HepG2 (cell line): Measurements from ENCODE around the gene NGLY1. TPM values are rescaled to one million over a fixed set of nuclear protein-coding genes. Genes with fewer than 3 reads are reported as not detected.
A peak's percentile ranks its signal among the peaks of the same experiment; 100 is the strongest.

Experiments used
- ATAC-seq: fragments of 200-7000 bp; cut with Tn5 transposase; 3 replicates; pipeline ENCODE4 v1.9.1; 2020; ENCODE audit warnings: mild to moderate bottlenecking, moderate library complexity
- Bru-seq: library from RNA; stranded (reverse); fragments of 400-500 nt; gene quantifications from one replicate; lab custom pipeline; 2021; lab: Mats Ljungman, UMichigan
- BruChase-seq, 2 experiments: library from RNA; stranded (reverse); fragments of 400-500 nt; gene quantifications; one replicate each; lab custom pipeline; 2021; lab: Mats Ljungman, UMichigan
- BruUV-seq: library from RNA; stranded (reverse); fragments of 400-500 nt; replicated peaks from 2 replicates; lab custom pipeline; 2021; lab: Mats Ljungman, UMichigan
- CTCF ChIA-PET: fragments of 300-600 bp; formaldehyde crosslinking; extraction: SDS; loops from one replicate; lab custom pipeline; 2021; ENCODE audit warnings: low total read pairs, inconsistent platforms, low intra/inter-chr PET ratio; lab: Yijun Ruan, JAX
- POLR2A ChIA-PET: fragments of 350-600 bp; sonication (Branson Sonifier 250); formaldehyde crosslinking; loops from one replicate; lab custom pipeline; 2020; ENCODE audit warnings: antibody characterized with exemption, inconsistent platforms; lab: Yijun Ruan, JAX
- DNase-seq: peaks from one replicate; pipeline ENCODE4 v3.0.0-alpha.2; 2015; ENCODE audit warnings: low spot score
- FAIRE-seq: peaks from 3 replicates; lab custom pipeline; 2011; peaks lifted over from hg19 to GRCh38; lab: Jason Lieb, UNC
- H2AFZ ChIP-seq: one replicate; pipeline ENCODE4 v1.6.1; 2011; ENCODE audit warnings: low read length, inconsistent platforms
- H3K27ac ChIP-seq: fragments of 300-600 bp; 3 replicates; pipeline ENCODE4 v1.8.0; 2011; ENCODE audit warnings: mixed run types, mild to moderate bottlenecking, mixed read lengths, low read length, inconsistent platforms; ENCODE audit not compliant: insufficient read depth; ENCODE audit errors: extremely low read length
- H3K27me3 ChIP-seq, 2 experiments: fragments of 200-600 bp in 1 of 2; 2 replicates in 1 of 2; 3 replicates in 1 of 2; pipeline versions ENCODE4 v1.6.0 to v1.8.0; 2011; ENCODE audit warnings: low read length in 2 of 2, mild to moderate bottlenecking in 2 of 2, moderate library complexity in 2 of 2, inconsistent platforms in 1 of 2; ENCODE audit not compliant: insufficient read depth in 2 of 2, control insufficient read depth in 1 of 2
- H3K36me3 ChIP-seq, 2 experiments: fragments of 200-600 bp in 1 of 2; replicated peaks in 1 of 2; 2 replicates in 1 of 2; 3 replicates in 1 of 2; pipeline versions ENCODE4 v1.5.1 to v1.8.0; 2011; ENCODE audit warnings: low read length in 2 of 2, inconsistent platforms in 1 of 2; ENCODE audit not compliant: insufficient read depth in 2 of 2, control insufficient read depth in 1 of 2
- H3K4me1 ChIP-seq: 2 replicates; pipeline ENCODE4 v1.5.1; 2012; ENCODE audit warnings: low read length, inconsistent platforms; ENCODE audit not compliant: insufficient read depth
- H3K4me2 ChIP-seq: 2 replicates; pipeline ENCODE4 v1.6.0; 2011; ENCODE audit warnings: low read depth, low read length, inconsistent platforms
- H3K4me3 ChIP-seq, 3 experiments: fragments of 200-600 bp in 1 of 3; sonication (generic), shearing (Covaris generic) in 1 of 3; replicated peaks in 1 of 3; 2 replicates each; pipeline ENCODE4 v1.5.1; 2011 to 2016; ENCODE audit warnings: low read length in 3 of 3, inconsistent platforms in 2 of 3, low read depth in 2 of 3, mild to moderate bottlenecking in 2 of 3, control low read depth in 1 of 3, mixed read lengths in 1 of 3; ENCODE audit not compliant: insufficient read depth in 1 of 3
- H3K79me2 ChIP-seq: one replicate; pipeline ENCODE4 v1.6.1; 2011; ENCODE audit warnings: low read length, inconsistent platforms; ENCODE audit not compliant: insufficient read depth
- H3K9ac ChIP-seq: 2 replicates; pipeline ENCODE4 v1.6.0; 2011; ENCODE audit warnings: mild to moderate bottlenecking, low read depth, low read length, inconsistent platforms; ENCODE audit not compliant: insufficient read depth
- H3K9me3 ChIP-seq: 2 replicates; pipeline ENCODE4 v1.5.1; 2012; ENCODE audit warnings: mild to moderate bottlenecking, low read length
- H4K20me1 ChIP-seq: 2 replicates; pipeline ENCODE4 v1.6.0; 2011; ENCODE audit warnings: inconsistent platforms, mild to moderate bottlenecking, low read length, moderate library complexity; ENCODE audit not compliant: insufficient read depth
- GATAD1 ChIP-seq: IDR thresholded peaks from 2 replicates; pipeline ENCODE4 v1.6.1; 2016; ENCODE audit warnings: missing genetic modification reagents, missing compliant biosample characterization
- JUND ChIP-seq: sonication (generic); formaldehyde crosslinking; IDR thresholded peaks from 2 replicates; pipeline ENCODE4 v1.8.0; 2022; ENCODE audit warnings: mild to moderate bottlenecking, missing genetic modification reagents
- MYNN ChIP-seq: sonication (generic); formaldehyde crosslinking; IDR thresholded peaks from 2 replicates; pipeline ENCODE4 v1.4.0; 2020; ENCODE audit warnings: mild to moderate bottlenecking, low read depth, missing genetic modification reagents
- REL ChIP-seq: sonication (generic); formaldehyde crosslinking; conservative IDR thresholded peaks from 2 replicates; pipeline ENCODE4 v1.8.0; 2022; ENCODE audit warnings: mild to moderate bottlenecking, missing genetic modification reagents, moderate library complexity
- SAFB2 ChIP-seq: sonication (generic); formaldehyde crosslinking; IDR thresholded peaks from 2 replicates; pipeline ENCODE4 v1.5.1; 2020; ENCODE audit warnings: missing genetic modification reagents, low read depth, mild to moderate bottlenecking, borderline replicate concordance
- ZBTB38 ChIP-seq: sonication (generic); formaldehyde crosslinking; IDR thresholded peaks from 2 replicates; pipeline ENCODE4 v1.5.1; 2020; ENCODE audit warnings: mild to moderate bottlenecking, missing genetic modification reagents
- ZSCAN12 ChIP-seq: sonication (generic); formaldehyde crosslinking; IDR thresholded peaks from 2 replicates; pipeline ENCODE4 v1.9.0; 2021; ENCODE audit warnings: mild to moderate bottlenecking, missing genetic modification reagents
- ZSCAN31 ChIP-seq: sonication (generic); formaldehyde crosslinking; IDR thresholded peaks from 2 replicates; pipeline ENCODE4 v1.5.0; 2020; ENCODE audit warnings: low read depth, mild to moderate bottlenecking, missing genetic modification reagents
- WGBS: methylation state at CpG from one replicate; pipeline ENCODE4 v1.1.6; 2017; ENCODE audit warnings: low lambda C conversion rate; 5-methylcytosine and 5-hydroxymethylcytosine counted together
- in situ Hi-C: cut with HindIII; loops from 2 replicates; pipeline ENCODE4 v1.10.0; 2017; ENCODE audit warnings: low pct_unique_long_range_greater_than_20kb; ENCODE audit not compliant: extremely low pct_ligation_motif_present
- intact Hi-C: fragments of 100-400 bp; cut with micrococcal nuclease; formaldehyde crosslinking; loops from one replicate; pipeline ENCODE4 v1.10.0; 2022; ENCODE audit not compliant: unreplicated experiment
- long read RNA-seq, 2 experiments: library from RNA in 1 of 2; library from polyadenylated mRNA in 1 of 2; stranded (forward) in 1 of 2; unstranded in 1 of 2; transcript quantifications; one replicate each; pipeline ENCODE4 v2.0.0, GENCODE V29; 2019 to 2022
- polyA minus RNA-seq, 3 experiments: library from RNA; depleted of rRNA, polyadenylated mRNA; stranded (reverse); fragments of >200 nt; gene quantifications; 2 replicates each; pipeline ENCODE4 v1.2.3, GENCODE V29; 2011; ENCODE audit warnings: low replicate concordance in 1 of 3
- polyA plus RNA-seq, 8 experiments: library from polyadenylated mRNA; depleted of rRNA in 3 of 8; stranded (reverse) in 7 of 8; unstranded in 1 of 8; fragments of >200 nt; fragmentation: Illumina TruSeq in 4 of 8; extraction: Trizol in 4 of 8; gene quantifications; 2 replicates each; pipeline versions ENCODE4 v1.2.1 to v1.2.3, GENCODE V29; 2011 to 2016; ENCODE audit warnings: low read depth in 4 of 8, missing spikeins in 1 of 8, mixed read lengths in 1 of 8; ENCODE audit not compliant: insufficient read depth in 1 of 8
- total RNA-seq, 5 experiments: library from RNA; depleted of rRNA; stranded (reverse); fragments of >200 nt; fragmentation: Illumina TruSeq; extraction: Trizol; gene quantifications; 2 replicates each; pipeline ENCODE4 v1.2.3, GENCODE V29; 2016; ENCODE audit warnings: low read depth in 1 of 5
- TF ChIP-seq, protein P1 (sequence below): IDR thresholded peaks from 2 replicates; pipeline ENCODE4 v1.6.1; 2016; ENCODE audit warnings: low read depth
- TF ChIP-seq, protein P2 (sequence below): IDR thresholded peaks from 2 replicates; pipeline ENCODE4 v1.6.1; 2016; ENCODE audit warnings: mild to moderate bottlenecking, missing biosample characterization, missing genetic modification reagents

NGLY1 gene, protein sequence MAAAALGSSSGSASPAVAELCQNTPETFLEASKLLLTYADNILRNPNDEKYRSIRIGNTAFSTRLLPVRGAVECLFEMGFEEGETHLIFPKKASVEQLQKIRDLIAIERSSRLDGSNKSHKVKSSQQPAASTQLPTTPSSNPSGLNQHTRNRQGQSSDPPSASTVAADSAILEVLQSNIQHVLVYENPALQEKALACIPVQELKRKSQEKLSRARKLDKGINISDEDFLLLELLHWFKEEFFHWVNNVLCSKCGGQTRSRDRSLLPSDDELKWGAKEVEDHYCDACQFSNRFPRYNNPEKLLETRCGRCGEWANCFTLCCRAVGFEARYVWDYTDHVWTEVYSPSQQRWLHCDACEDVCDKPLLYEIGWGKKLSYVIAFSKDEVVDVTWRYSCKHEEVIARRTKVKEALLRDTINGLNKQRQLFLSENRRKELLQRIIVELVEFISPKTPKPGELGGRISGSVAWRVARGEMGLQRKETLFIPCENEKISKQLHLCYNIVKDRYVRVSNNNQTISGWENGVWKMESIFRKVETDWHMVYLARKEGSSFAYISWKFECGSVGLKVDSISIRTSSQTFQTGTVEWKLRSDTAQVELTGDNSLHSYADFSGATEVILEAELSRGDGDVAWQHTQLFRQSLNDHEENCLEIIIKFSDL
- total RNA-seq (2016; rRNA removed; fragmentation: Illumina TruSeq; extraction: Trizol) (44.5 and 53.6 TPM in 2 replicates), polyA plus RNA-seq (2011; rRNA removed) (26.7 and 28.2 TPM in 2 replicates), polyA minus RNA-seq (2011; rRNA and poly(A)+ RNA removed; ENCODE audit: low replicate concordance) (10.2 and 14.1 TPM in 2 replicates), Bru-seq, nascent RNA (percentile 83 among the genes with signal in this experiment), BruChase-seq, experiment 1, labeled RNA remaining after a 6-hour chase (percentile 66 among the genes with signal in this experiment), BruChase-seq, experiment 2, labeled RNA remaining after a 2-hour chase (percentile 72 among the genes with signal in this experiment)
- total RNA-seq (2016; cell fraction: cytosol; rRNA removed; fragmentation: Illumina TruSeq; extraction: Trizol; ENCODE audit: low read depth), result 20.6 and 24.6 TPM in 2 replicates
- total RNA-seq (2016; cell fraction: insoluble cytoplasmic fraction; rRNA removed; fragmentation: Illumina TruSeq; extraction: Trizol), result 47.2 and 53.9 TPM in 2 replicates
- total RNA-seq (2016; cell fraction: membrane; rRNA removed; fragmentation: Illumina TruSeq; extraction: Trizol), result 40.5 and 44.5 TPM in 2 replicates
- total RNA-seq (2016; cell fraction: nucleus; rRNA removed; fragmentation: Illumina TruSeq; extraction: Trizol), result 45.5 and 51.6 TPM in 2 replicates
- 9.0 and 15.4 TPM in 2 replicates for polyA plus RNA-seq (2011; cell fraction: cytosol; rRNA removed)
- polyA plus RNA-seq (2011; cell fraction: nucleus; rRNA removed), result 21.8 and 30.1 TPM in 2 replicates
- polyA plus RNA-seq (2012), result 33.7 and 70.3 TPM in 2 replicates
- 16.6 and 17.0 TPM in 2 replicates for polyA plus RNA-seq (2016; cell fraction: cytosol; fragmentation: Illumina TruSeq; extraction: Trizol; ENCODE audit: low read depth)
- polyA plus RNA-seq (2016; cell fraction: insoluble cytoplasmic fraction; fragmentation: Illumina TruSeq; extraction: Trizol; ENCODE audit: low read depth), result 45.3 and 49.0 TPM in 2 replicates
- polyA plus RNA-seq (2016; cell fraction: membrane; fragmentation: Illumina TruSeq; extraction: Trizol; ENCODE audit: low read depth), result 26.4 and 27.3 TPM in 2 replicates
- polyA plus RNA-seq (2016; cell fraction: nucleus; fragmentation: Illumina TruSeq; extraction: Trizol; ENCODE audit: insufficient read depth, low read depth), result 56.3 and 58.4 TPM in 2 replicates
- polyA minus RNA-seq (2011; cell fraction: cytosol; rRNA and poly(A)+ RNA removed), result 21.5 and 25.2 TPM in 2 replicates
- 83.3 and 108 TPM in 2 replicates for polyA minus RNA-seq (2011; cell fraction: nucleus; rRNA and poly(A)+ RNA removed)
- long read RNA-seq, experiment 1, transcript NGLY1-202 (12 exons, 2,473 nt), result major isoform, 33 of 55 reads
- long read RNA-seq, experiment 1, partial matches to known transcripts, result 3 of 55 reads
- long read RNA-seq, experiment 1, other reads (novel, unspliced or antisense), result 15 of 55 reads
- long read RNA-seq, experiment 2, transcript NGLY1-202 (12 exons, 2,473 nt), result major isoform, 21 of 53 reads
- long read RNA-seq, experiment 2, partial matches to known transcripts, result 15 of 53 reads
- long read RNA-seq, experiment 2, other reads (novel, unspliced or antisense), result 12 of 53 reads

DNA sequence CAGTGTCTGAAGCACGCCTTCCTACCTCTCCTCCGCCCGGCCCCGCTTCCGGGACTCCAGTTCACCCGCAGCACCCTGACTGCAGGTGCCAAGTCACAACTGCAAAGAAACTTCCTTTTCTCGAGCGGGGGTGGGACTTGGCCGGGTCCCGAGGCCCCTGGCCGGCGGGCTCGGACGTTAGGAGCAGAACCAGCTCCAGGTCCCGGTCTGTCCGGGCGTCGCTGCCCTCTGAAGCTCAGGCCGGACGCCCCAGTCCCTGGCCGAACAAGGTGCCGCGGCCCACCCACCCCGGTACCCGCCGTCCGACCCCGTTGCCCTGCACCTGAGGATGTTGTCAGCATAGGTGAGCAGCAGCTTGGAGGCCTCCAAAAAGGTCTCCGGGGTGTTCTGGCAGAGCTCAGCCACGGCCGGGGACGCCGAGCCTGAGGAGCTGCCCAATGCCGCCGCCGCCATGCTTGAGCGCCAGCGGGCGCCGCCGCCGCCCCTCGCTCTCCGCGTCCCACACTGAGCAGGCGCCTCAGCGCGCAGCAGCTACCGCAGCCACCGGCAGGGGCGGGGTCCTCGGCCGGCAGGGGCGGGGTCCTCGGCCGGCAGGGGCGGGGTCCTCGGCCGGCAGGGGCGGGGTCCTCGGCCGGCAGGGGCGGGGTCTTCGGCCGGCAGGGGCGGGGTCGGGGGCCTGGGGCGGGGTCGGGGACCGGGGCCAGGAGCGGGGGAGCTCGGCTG, at the start of gene NGLY1:
Gene NGLY1 (minus strand): TSS at position 506 of the 723 bp plus-strand sequence. CDS start 53 bp downstream, at position 453.
- no CpG with 5 or more reads among the region's 72 CpGs for WGBS
- FAIRE-seq, result no peak
- TF ChIP-seq REL (CRISPR knock-in tag) (peak; percentile 48; the same call in 1 of the 2 replicates), JUND (CRISPR knock-in tag) (no peak), ZBTB38 (peak; percentile 28; the same call in 1 of the 2 replicates), ZSCAN12 (0 out of 2 replicates have a peak, but pooled peaks have one; percentile 45), GATAD1 (CRISPR knock-in tag) (0 out of 2 replicates have a peak, but pooled peaks have one; percentile 19), SAFB2 (CRISPR knock-in tag) (no peak; the same call in 1 of the 2 replicates), MYNN (CRISPR knock-in tag) (no peak), ZSCAN31 (peak; percentile 16; the same call in 1 of the 2 replicates)
- TF ChIP-seq, protein P1, sequence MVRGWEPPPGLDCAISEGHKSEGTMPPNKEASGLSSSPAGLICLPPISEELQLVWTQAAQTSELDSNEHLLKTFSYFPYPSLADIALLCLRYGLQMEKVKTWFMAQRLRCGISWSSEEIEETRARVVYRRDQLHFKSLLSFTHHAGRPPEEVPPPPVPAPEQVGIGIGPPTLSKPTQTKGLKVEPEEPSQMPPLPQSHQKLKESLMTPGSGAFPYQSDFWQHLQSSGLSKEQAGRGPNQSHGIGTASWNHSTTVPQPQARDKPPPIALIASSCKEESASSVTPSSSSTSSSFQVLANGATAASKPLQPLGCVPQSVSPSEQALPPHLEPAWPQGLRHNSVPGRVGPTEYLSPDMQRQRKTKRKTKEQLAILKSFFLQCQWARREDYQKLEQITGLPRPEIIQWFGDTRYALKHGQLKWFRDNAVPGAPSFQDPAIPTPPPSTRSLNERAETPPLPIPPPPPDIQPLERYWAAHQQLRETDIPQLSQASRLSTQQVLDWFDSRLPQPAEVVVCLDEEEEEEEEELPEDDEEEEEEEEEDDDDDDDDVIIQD, result no peak
- TF ChIP-seq, protein P2, sequence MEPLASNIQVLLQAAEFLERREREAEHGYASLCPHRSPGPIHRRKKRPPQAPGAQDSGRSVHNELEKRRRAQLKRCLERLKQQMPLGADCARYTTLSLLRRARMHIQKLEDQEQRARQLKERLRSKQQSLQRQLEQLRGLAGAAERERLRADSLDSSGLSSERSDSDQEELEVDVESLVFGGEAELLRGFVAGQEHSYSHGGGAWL (CRISPR knock-in tag), result peak; percentile 73

More for the DNA sequence above, at the start of gene NGLY1:
- peak within 1 kb of the TSS; percentile 88 for H3K9ac ChIP-seq
- BruUV-seq, result no TSS peak
- H3K27ac ChIP-seq, result peak within 1 kb of the TSS; percentile 78
- ATAC-seq, result peak; percentile 97
- POLR2A ChIA-PET, result interaction anchor here (0.6 to 1.7 kb wide), 7 partner anchors 10 to 1866 kb away, joined by 3 to 6 read pairs (median 4); partner anchors contain the start of genes NKIRAS1 and RPL15
- DNase-seq, result peak; percentile 59
- H2AFZ ChIP-seq, result peak within 1 kb of the TSS; percentile 51
- peak within 1 kb of the TSS; percentile 88 for H3K4me2 ChIP-seq
- in situ Hi-C loops (loop anchor here (25.0 kb wide), 1 partner anchor 121 kb away; the partner anchor contains the start of gene TOP2B), intact Hi-C loops (loop anchor here (5.0 kb wide), 1 partner anchor 136 kb away; no protein-coding TSS in a partner anchor)
- H4K20me1 ChIP-seq, result no peaks in the 10 kb centered on the region
- H3K27me3 ChIP-seq, result no peaks in the 10 kb centered on the region
- H3K36me3 ChIP-seq, result peaks cover under 1 to 1% of the 10 kb centered on the region in 2 experiments; a peak in 1 of 5 replicates
- H3K79me2 ChIP-seq, result peaks cover 35% of the 10 kb centered on the region
- H3K4me1 ChIP-seq, result peaks cover 56% of the 10 kb centered on the region
- peak within 1 kb of the TSS; percentile 91 to 99 (median 93) for H3K4me3 ChIP-seq
- CTCF ChIA-PET, result no interaction called here
- H3K9me3 ChIP-seq, result no peaks in the 10 kb centered on the region
